DOHH2 (cell line): ENCODE results near the gene C19orf25.

ENCODE experiments used
- H3F3A ChIP-seq: fragments of 200-600 bp; sonication (generic), shearing (Covaris generic); 2 replicates; pipeline ENCODE4 v1.6.0; 2016; ENCODE audit warnings: antibody characterized with exemption, mild to moderate bottlenecking; ENCODE audit not compliant: control insufficient read depth, insufficient read depth
- H3K27ac ChIP-seq: fragments of 200-600 bp; sonication (generic); 2 replicates; pipeline ENCODE4 v1.5.1; 2014; ENCODE audit warnings: low read depth, mild to moderate bottlenecking, low read length, moderate library complexity
- H3K27me3 ChIP-seq: fragments of 200-600 bp; sonication (generic); 2 replicates; pipeline ENCODE4 v1.6.1; 2014; ENCODE audit warnings: mild to moderate bottlenecking, low read length, mixed read lengths; ENCODE audit not compliant: control insufficient read depth
- H3K36me3 ChIP-seq: fragments of 200-600 bp; sonication (generic); 2 replicates; pipeline ENCODE4 v1.6.1; 2014; ENCODE audit warnings: mild to moderate bottlenecking, low read length, moderate library complexity, mixed read lengths; ENCODE audit not compliant: control insufficient read depth
- H3K4me1 ChIP-seq: fragments of 200-600 bp; sonication (generic); 2 replicates; pipeline ENCODE4 v1.6.1; 2014; ENCODE audit warnings: mild to moderate bottlenecking, low read length, mixed read lengths; ENCODE audit not compliant: control insufficient read depth
- H3K4me2 ChIP-seq: fragments of 200-600 bp; sonication (generic); 2 replicates; pipeline ENCODE4 v1.6.0; 2014; ENCODE audit warnings: mild to moderate bottlenecking, low read length, moderate library complexity
- H3K4me3 ChIP-seq: fragments of 200-600 bp; sonication (generic); 2 replicates; pipeline ENCODE4 v1.5.1; 2014; ENCODE audit warnings: mild to moderate bottlenecking, low read length, mixed read lengths
- H3K79me2 ChIP-seq: fragments of 200-600 bp; sonication (generic); 2 replicates; pipeline ENCODE4 v1.6.1; 2014; ENCODE audit warnings: mild to moderate bottlenecking, low read length, mixed read lengths; ENCODE audit not compliant: control insufficient read depth
- H3K9me2 ChIP-seq: fragments of 200-600 bp; sonication (generic); replicated peaks from 2 replicates; pipeline ENCODE4 v1.6.1; 2014; ENCODE audit warnings: mild to moderate bottlenecking, low read length, mixed read lengths; ENCODE audit not compliant: control insufficient read depth
- H3K9me3 ChIP-seq: fragments of 200-600 bp; sonication (generic); 2 replicates; pipeline ENCODE4 v1.6.1; 2014; ENCODE audit warnings: antibody characterized with exemption, low read length, mixed read lengths; ENCODE audit not compliant: control insufficient read depth, insufficient read depth
- H4K20me1 ChIP-seq: fragments of 200-600 bp; sonication (generic); 2 replicates; pipeline ENCODE4 v1.6.0; 2014; ENCODE audit warnings: low read depth, mild to moderate bottlenecking, antibody characterized with exemption, low read length, moderate library complexity; ENCODE audit not compliant: control insufficient read depth, insufficient read depth
- CTCF ChIP-seq: fragments of 200-600 bp; sonication (generic); IDR thresholded peaks from one replicate; pipeline ENCODE4 v1.5.1; 2014; ENCODE audit warnings: antibody characterized with exemption, mild to moderate bottlenecking, low read depth, low read length; ENCODE audit not compliant: poor library complexity, severe bottlenecking
- EZH2phosphoT487 ChIP-seq: fragments of 200-600 bp; sonication (generic); IDR thresholded peaks from 2 replicates; pipeline ENCODE4 v1.6.1; 2017; ENCODE audit warnings: borderline replicate concordance, mild to moderate bottlenecking, antibody characterized with exemption, low read length, moderate library complexity, mixed read lengths

The C19orf25 gene

GRCh38 chr19:1426736-1427135, 52.3 kb downstream of the C19orf25 start:
- no peak overlapping the region for H3K4me3 ChIP-seq
- H3K27me3 ChIP-seq = no peaks in the 10 kb centered on the region
- H3K4me2 ChIP-seq = no peak overlapping the region
- H3K9me2 ChIP-seq = no peaks in the 10 kb centered on the region
- peaks cover 89% of the 10 kb centered on the region for H3K36me3 ChIP-seq
- peaks cover 51% of the 10 kb centered on the region for H3K79me2 ChIP-seq
- TF ChIP-seq EZH2phosphoT487 = no peak
- no peaks in the 10 kb centered on the region for H3K4me1 ChIP-seq
- no peaks in the 10 kb centered on the region for H3K9me3 ChIP-seq
- no peaks in the 10 kb centered on the region; the same call in 1 of the 2 replicates for H4K20me1 ChIP-seq
- H3F3A ChIP-seq = no peaks in the 10 kb centered on the region
- H3K27ac ChIP-seq = no peak overlapping the region

- Histone ChIP-seq H3K4me3 (no peak overlapping the region), H3K27me3 (no peaks in the 10 kb centered on the region), H4K20me1 (no peaks in the 10 kb centered on the region; the same call in 1 of the 2 replicates), H3K79me2 (peaks cover 59% of the 10 kb centered on the region), H3K27ac (no peak overlapping the region), H3K36me3 (peaks cover 93% of the 10 kb centered on the region), H3K9me3 (no peaks in the 10 kb centered on the region), H3K4me2 (no peak overlapping the region), H3K9me2 (no peaks in the 10 kb centered on the region), H3K4me1 (no peaks in the 10 kb centered on the region), H3F3A (no peaks in the 10 kb centered on the region)
- TF ChIP-seq EZH2phosphoT487 = no peak
- no peak for TF ChIP-seq CTCF
These were observed 53.1 kb downstream of the C19orf25 start for GRCh38 chr19:1425902-1426301.

- peaks cover 65% of the 10 kb centered on the region for H3K79me2 ChIP-seq
- H3K27ac ChIP-seq = no peak overlapping the region
These were observed 53.7 kb downstream of the C19orf25 start for GRCh38 chr19:1425102-1425837.

More at GRCh38 chr19:1425102-1425837, 53.7 kb downstream of the C19orf25 start:
- no peak for TF ChIP-seq CTCF
- TF ChIP-seq EZH2phosphoT487 = no peak
- no peaks in the 10 kb centered on the region for H3K9me2 ChIP-seq
- H3F3A ChIP-seq = no peaks in the 10 kb centered on the region
- H3K4me1 ChIP-seq = no peaks in the 10 kb centered on the region
- no peak overlapping the region for H3K4me3 ChIP-seq
- H4K20me1 ChIP-seq = no peaks in the 10 kb centered on the region; the same call in 1 of the 2 replicates
- no peak overlapping the region for H3K4me2 ChIP-seq
- H3K27me3 ChIP-seq = no peaks in the 10 kb centered on the region
- peaks cover 97% of the 10 kb centered on the region for H3K36me3 ChIP-seq
- H3K9me3 ChIP-seq = no peaks in the 10 kb centered on the region
